Measurements from ENCODE around the gene GPR62.

GPR62 gene

DNA sequence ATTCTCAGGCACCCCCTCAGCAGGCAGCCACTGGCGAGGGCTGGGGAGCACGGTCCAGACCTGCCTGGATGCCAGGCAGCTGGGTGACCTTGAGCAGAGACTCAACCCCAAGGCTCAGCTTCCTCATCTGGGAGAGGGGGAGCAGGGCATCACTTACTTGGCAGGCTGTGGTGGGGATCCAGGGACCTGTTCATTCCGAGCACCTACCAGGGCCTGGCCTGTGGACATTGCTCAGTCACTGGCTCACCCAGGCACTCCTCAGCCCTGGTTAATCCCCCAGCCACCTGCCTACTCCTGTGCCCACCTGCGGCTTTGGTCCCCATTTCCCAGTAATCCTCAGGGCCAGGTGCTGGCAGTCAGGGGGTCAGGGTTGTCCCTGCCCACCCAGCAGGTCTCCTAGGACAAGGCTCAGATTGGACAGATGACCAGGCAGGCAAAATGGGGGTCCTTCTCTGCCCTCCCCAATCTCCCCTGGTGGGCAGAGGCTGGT, 49.8 kb downstream of the GPR62 start:
- TF ChIP-seq, protein P1, sequence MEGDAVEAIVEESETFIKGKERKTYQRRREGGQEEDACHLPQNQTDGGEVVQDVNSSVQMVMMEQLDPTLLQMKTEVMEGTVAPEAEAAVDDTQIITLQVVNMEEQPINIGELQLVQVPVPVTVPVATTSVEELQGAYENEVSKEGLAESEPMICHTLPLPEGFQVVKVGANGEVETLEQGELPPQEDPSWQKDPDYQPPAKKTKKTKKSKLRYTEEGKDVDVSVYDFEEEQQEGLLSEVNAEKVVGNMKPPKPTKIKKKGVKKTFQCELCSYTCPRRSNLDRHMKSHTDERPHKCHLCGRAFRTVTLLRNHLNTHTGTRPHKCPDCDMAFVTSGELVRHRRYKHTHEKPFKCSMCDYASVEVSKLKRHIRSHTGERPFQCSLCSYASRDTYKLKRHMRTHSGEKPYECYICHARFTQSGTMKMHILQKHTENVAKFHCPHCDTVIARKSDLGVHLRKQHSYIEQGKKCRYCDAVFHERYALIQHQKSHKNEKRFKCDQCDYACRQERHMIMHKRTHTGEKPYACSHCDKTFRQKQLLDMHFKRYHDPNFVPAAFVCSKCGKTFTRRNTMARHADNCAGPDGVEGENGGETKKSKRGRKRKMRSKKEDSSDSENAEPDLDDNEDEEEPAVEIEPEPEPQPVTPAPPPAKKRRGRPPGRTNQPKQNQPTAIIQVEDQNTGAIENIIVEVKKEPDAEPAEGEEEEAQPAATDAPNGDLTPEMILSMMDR (IDR thresholded peaks at IDR 0.05; ENCODE audit: borderline replicate concordance, insufficient read depth, low read depth, low read length) = no peak
- H3K4me3 ChIP-seq (ENCODE audit: low read depth, low read length) = no peak overlapping the region

- TF ChIP-seq, protein P1 (IDR thresholded peaks at IDR 0.05; ENCODE audit: borderline replicate concordance, insufficient read depth, low read depth, low read length) = no peak
- H3K4me3 ChIP-seq (ENCODE audit: low read depth, low read length) = no peak overlapping the region
Observed at GRCh38 chr3:52005571-52005986, 50.4 kb downstream of the GPR62 start.

GRCh38 chr3:52006017-52006819, 51.0 kb downstream of the GPR62 start:
- H3K4me3 ChIP-seq (ENCODE audit: low read depth, low read length) = no peak overlapping the region
- TF ChIP-seq, protein P1 (IDR thresholded peaks at IDR 0.05; ENCODE audit: borderline replicate concordance, insufficient read depth, low read depth, low read length) = no peak

DNA sequence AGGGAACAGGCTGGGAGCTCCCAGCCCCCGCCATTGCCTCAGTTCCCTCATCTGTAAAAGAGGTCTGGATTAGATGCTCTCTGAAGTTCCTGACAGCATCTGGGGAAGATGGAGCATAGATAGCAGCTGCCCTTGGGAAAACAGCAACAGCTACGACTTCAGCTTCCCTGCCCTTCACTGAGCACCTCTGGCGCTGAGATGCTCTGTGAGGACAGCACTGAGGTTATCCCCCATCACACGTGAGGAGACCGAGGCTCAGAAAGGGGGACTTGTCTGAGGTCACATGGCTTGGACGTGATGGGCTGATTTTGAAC, 51.6 kb downstream of the GPR62 start:
- no peak overlapping the region for H3K4me3 ChIP-seq (ENCODE audit: low read depth, low read length)
- TF ChIP-seq, protein P1 (IDR thresholded peaks at IDR 0.05; ENCODE audit: borderline replicate concordance, insufficient read depth, low read depth, low read length) = no peak
